ENCODE measurements around the gene SMIM20.
"Not testable (repeated sequence)": the region's sequence is repeated elsewhere in the genome, so short reads cannot be mapped to it uniquely, and the experiment has no call there.

SMIM20 gene

DNA sequence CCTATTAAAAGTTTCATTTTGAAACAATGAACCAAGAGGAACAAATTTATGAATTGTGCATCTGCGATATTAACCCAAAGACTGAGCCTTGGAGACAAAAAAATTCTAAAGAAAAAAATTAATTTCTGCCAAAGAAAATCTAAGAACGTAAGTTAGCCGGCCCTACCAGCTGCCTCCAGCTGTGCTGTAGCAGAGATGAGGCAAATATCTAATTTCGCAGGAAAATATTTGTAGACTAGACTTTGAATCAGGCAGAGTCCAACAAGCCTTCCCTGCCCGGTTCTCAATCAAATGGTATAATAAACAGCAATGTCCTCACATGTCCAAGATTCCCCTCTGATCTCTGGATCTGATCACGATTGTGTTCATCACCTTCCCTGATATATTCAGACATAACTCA is 21.2 kb upstream of the SMIM20 start:
- no peak for DNase-seq

DNA sequence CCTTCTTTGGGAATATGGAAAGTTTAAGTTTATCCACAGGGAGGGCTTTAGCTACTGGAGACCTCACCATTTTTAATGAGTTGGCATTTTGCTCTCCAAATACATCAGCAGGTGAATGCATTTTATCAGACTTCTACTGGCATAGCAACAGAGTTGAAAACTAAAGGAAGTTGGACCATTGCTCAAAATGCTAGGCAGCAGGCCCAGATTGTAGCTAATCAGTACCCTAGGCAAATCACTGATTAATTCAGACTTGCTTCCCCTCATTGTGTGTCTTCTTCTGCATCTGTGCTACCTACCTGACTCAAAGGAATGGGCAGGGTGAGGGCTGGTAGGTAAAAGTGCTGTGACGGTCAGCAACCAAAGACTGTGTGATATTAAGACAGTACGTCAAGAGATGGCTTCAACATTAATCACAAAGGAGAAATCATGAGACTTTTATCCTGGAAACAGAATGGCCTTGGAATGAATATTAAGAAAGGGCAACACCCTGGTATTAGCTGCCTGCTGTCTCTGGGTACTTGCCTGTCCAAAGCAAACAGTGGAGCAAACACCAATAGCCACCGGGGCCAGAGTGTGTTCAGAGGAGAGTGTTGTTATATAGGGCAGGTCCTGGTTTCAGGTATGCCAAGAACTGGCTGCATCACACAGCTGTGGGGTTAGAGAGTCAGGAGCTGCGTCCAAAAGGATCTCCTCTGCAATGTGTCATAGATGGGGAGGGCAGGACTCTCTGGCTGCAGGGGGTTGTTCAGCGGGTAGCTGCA is 17.1 kb upstream of the SMIM20 start:
- no peak for DNase-seq

DNA sequence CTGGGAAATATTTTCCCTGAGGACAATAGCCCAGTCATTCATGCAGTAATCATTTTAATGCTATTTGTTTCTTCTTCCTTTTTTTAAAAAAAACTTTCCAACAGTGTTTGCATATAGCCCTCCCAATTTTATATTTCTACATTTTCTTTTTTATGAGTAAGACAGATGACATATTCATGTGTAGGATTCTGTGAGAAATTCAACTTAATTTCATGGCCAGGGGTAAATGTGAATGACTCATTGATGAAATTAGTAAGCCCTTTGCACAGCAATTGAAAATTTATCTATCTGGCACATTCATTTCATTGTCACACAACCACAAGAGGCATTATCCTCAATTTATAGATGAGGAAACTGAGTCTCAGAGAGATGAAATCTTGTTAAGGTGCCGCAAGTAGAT is 13.7 kb upstream of the SMIM20 start:
- DNase-seq = no peak

DNA sequence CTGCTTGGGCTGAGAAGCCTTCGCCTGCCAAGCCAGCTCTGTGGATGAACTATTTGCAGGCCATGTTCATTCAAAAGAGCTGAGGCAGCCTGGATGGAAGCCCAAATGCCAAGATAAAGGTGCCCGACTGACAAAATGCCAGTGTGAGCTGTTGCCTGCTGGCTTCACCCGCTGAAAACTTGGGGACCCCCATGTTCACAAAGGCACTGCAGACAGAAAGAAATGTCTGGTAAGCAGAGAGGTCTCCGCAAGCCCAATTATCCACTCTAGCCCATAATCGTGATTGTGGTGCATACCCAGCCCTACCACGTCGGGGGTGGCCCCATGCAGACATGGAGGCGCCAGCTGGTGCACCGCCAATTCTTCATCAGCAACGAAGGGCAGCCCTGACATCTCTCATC is 13.0 kb upstream of the SMIM20 start:
- no peak for DNase-seq

DNA sequence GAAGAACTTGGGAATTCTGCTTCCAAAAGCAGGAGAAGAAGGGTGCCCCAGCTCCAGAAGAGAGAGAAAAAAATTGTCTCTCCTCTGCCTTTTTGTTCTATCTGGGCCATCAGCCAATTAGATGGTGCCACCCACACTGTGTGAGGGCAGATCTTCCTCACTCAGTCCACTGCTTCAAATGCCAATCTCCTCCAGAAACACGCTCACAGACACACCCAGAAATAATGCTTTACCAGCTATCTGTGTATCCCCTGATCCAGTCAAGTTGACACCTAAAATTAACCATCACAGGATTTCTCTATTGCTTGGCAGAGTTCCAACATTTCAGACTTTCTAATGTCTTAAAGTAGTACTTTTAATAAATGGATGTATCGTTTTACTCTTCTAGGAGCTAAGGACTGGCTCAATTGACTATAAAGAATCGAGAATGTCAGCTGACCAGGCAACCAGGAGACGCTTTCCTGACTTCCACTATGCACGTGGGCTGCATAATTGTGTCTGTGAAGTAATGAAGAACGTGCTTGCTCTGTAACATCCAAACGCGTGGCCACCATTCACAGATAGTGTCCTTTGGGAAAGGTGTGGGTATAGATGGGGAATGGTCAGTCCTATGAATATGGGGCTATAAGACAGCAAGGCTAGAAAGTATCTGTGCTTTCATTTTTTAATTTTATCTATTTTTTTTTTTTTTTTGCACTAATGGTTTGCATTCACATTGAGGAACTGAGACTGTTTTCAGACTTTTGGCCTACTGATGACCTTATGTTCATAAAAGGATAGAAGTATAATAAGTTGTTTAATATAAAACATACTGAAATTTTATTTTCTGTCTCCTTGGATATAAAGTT is 9.9 kb upstream of the SMIM20 start:
- DNase-seq = no peak

DNA sequence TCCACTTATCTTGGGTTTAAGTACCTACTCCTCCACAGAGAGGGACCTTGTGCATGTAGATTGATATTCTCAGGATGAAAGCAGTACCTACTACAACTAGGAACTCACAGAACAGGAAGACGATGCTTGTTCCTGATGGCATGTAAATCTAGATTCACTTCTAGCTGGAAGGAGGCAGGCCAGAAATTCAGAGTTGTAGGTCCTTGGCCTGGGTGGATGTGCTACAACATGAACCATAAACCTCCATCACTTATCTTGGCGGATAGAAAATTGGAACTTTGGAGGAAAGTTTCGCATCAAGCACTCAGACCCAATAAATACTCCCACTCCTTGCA is 9.3 kb upstream of the SMIM20 start:
- DNase-seq = no peak

DNA sequence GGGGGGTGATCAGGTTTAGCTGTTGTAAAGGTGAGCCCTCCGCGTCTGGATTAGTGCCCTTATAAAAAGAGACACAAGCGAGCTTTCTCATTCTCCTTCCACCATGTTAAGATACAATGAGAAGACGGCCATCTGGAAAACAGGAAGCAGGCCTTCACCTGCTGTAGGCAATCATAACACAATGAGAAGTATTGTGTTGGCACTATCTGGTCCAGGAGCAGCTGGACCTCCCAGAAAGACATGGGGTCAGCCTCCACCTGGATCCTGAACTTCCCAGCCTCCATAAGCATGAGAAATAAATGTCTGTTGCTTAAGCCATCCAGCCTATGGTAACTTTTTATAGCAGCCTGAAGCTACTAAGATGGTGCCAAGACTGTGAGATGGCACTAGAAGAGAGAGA is 8.6 kb upstream of the SMIM20 start:
- no peak for DNase-seq

DNA sequence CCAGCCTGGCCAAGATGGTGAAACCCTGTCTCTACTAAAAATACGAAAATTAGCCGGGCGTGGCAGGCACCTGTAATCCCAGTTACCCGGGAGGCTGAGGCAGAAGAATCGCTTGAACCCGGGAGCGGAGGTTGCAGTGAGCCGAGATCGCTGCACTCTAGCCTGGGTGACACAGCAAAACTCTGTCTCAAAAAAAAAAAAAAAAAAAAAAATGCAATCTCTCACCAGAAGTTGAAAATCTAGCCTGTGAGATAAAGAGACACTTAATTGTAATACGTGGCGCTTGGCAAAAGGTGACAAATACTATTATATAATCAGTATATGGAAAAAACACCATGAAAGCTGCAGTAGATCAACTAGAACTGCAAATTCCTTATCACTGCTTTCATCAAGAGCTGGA is 7.9 kb upstream of the SMIM20 start:
- DNase-seq = not testable (repeated sequence)

DNA sequence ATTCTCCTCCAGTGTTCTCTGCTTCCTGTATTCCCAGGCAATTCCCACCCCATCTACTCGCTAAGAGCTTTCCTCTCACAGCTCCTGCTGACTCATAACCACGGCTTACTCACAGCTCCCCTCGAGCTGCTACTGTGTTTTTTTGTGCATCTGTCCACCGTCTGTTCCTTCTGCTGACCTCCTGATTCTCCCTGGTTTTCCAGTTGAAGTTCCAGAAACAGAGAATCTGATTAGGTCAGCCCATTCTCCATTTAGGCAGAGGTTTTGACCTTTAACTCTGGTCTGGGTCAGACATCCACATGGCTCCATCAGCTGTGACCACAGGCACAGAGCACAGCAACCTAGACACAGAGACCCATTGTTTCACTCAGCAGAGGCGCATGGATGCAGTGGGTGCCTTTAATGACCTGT is 5.5 kb upstream of the SMIM20 start:
- no peak for DNase-seq

DNA sequence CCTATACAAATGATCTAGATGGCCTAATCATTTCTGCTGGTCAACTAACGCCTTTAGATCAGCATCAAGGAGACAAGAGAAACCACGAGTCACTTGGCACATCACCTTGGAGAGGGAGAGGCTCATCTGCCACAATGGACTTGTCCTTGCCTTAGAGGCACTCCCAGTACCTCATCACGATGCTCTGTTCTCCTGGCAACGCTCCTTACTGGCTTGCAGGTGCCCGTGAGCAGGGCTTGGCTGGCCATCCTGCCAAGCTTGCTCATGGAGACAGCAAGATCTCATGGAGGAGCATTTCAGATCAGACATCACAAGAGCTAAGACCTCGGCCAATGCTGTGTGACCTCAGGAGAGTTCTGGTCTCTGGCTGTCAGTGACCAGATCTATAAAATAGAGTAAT is 2.7 kb upstream of the SMIM20 start:
- no peak for DNase-seq

DNA sequence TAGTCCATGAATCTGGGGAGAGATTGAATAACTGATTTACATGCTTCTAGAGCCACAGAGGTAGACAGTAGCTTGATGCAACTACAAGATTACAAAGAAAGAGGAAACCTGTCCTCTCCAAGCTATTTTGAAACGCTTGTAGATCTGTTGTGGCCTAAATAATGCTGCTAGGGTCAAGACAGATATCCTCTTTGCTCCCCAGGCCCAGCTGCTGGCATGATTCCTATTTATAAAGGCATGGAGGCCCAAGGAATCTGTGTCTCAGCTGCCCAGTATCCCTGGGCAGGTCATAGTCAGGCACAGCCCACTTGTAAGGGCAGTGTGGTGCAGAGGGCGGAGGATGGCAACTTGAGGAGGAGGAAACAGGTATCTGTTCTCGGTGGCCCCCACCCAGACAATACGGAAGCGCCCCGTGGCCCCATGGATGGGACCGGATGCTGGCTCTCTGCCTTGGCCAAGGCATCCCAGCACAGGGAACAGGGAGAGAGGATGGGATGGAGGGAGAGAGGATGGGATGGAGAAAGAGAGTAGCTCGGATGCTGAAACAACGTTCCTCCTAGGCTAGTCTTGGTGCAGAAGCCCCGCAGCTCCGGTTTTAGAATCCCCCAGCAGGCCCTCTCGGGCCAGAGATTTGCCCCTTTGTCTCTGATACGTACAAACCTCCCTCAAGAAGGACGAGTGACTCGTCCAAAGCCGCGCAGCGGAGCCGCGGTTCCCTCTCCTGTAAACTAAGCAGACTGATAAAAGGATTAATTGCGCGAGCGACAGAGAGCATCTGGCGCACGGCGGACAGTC is 767 bp upstream of the SMIM20 start:
- DNase-seq = peak; percentile 44 to 48

DNA sequence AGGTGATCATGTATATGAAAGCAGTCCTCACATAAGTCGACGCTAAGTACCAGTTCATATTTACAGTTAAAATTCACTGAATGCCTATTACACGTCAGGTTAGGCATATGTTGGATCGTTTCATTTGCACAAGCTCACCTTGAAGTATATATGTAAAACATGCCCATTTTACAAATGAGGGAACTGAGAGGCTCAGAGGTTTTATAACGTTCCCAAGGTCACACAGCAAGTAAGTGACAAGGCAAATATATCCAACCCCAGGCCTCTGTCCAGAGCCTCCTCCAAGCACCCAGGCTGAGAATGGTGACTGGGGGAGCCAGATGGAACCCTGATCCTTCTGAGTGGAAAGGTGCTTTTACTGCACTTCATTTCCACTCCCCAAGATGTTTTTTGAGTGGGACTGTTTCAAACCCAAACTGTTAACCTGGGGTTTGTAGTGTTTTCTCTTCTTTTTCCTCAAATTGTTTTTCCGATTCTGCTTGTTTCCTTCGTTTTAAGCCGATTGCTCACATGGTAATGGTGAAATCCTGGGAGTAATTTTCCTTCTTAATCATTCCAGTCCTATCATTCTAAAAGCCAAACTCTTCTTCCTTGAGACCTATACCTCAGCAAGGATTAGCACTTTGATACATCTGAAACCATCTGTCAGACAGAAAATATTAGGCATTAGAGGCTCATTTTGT is 791 bp downstream of the SMIM20 start:
- no peak for DNase-seq

DNA sequence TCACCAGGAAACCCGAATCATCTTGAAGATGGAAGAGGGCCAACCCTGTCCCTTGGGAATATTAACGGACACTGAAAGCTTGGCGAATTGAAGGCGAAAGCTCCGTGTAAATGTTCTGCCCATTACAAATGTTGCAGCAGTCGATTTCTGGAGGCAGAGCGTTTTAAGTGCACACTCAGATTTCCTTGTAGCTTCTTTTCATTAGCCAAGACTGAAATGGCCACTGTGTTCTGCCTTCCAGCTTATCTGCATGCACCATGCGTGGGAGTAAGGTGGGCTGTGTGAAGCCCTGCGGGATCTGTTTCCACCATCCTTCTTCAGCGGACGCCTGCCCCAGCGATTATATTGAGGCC is 1.3 kb downstream of the SMIM20 start:
- DNase-seq = no peak

DNA sequence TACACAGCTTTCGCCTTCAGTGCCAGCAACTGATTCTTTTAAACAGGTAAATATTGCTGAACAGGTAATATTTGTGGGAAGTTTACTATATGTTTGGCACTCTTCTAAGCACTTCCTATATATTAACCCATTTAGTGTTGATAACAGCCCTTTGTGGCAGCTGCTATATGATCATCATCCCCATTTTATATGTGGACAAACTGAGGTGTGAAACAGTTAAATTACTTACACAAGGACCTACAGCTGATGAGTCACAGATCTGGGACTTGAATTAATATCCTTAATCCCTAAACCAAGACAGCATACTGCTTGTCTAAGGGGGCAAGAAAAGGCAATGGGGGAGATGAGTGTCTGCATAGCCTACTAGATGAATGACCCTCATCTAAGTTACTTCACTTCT is 2.9 kb downstream of the SMIM20 start:
- no peak for DNase-seq

DNA sequence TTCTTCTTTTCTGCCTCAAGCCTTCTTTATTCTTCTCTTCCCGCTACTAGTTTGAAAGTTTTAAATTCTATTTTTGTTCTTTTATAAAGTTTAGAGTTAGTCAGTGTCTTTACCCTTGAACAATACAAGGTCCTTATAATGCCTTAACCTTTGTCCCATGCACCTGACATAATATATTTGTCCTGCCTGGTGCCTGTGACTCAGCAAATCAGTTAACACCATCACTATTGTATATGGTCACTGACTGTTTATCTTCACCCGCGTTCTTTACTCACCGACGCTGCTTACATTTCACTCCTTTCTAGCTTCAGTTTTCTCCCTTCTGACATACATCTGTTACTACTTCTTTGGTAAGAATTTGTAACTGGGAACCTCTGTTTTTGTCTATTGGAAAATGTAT is 5.7 kb downstream of the SMIM20 start:
- DNase-seq = no peak

DNA sequence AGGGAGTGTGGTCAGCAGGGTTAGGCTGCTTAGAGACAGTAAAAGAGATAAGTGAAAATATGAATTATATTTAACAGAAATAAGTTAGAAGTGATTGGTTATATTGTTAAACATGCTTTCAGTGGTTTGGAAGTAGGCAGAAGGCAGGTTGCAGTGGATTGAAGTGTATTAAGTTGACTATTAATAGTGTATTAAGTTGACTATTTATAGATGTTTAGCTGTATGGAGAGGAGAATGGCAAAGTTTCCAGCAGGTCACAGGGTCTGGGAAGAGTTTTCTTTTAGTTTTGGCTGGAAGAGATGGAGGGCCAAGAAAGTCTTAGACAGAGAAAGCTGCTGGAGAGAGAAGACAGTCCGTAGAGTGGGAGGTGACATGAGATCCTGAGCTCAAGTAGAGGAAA is 7.9 kb downstream of the SMIM20 start:
- no peak for DNase-seq

DNA sequence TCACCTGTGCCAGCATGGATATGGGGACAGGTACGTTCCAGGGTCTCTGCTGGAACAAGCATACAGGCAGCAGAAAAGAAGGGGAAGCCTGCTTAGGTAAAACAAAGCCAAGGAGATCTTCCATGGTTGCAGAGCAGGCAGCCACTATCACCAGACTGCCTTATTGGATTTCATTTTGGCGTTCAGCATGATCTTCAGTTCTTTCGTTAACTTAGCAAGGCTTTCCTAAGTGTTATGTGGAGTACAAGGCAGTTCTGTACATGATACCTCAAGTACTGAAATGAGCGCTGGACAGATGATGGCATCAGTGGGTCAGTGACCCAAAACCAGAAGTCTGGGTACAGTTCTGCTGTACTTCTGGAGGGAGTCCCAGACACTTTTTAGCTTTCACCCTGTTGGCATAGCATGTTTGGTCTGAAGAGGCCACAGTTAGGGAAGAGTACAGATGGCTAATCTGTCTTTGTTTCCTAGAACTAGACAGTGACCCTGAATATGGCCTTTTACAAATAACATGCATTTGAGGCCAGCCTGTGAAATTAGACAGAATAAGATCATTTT is 8.9 kb downstream of the SMIM20 start:
- DNase-seq = no peak

DNA sequence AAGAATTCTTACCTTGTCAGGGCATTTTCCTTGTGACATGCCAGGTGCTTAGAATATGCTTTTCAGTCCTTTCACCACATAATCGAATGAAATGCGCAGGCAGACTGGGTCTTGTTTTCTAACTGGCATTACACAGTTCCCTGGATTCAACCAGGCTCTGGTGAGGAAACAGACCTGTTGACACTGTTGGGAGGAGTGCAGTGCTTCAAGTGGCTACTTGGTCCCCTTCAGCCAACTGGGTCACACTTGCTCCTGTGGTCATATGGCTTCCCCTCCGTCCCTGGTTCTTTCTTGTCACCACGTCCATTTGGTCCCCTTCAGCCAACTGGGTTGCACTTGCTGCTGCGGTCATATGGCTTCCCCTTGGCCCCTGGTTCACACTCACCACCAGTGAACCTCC is 9.7 kb downstream of the SMIM20 start:
- no peak for DNase-seq

DNA sequence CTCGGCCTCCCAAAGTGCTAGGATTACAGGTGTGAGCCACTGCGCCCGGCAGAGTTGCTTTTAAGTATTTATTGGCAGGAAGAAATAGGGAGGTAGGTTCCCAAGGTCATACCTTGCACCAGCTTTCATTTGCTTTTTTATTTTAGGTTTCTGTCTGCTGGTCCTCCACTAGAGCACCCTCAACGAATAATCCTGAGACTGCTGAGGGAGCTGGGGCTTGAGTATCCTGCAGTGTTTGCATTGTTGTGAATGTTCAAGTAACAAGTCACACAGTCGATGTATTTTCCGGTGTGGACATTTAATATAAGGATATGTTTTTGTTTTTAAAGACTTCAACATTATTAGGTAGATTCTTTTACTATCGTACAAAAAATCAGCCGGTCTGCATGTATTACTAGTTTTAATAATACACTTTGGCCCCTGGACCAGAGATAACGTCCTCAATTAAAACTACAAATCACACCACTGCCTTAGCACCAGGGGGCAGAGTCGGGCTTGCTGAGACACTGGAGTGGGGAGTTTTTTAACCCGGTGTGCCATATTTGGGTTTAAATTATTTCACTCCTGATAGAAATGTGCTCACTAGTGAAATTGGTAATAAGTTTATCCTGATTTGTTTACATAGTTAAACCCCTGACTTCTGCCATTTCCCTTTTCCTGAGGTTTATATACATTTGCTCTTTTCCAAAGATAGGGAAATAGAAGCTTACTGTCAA is 11.6 kb downstream of the SMIM20 start:
- DNase-seq = peak; percentile 16 to 33

DNA sequence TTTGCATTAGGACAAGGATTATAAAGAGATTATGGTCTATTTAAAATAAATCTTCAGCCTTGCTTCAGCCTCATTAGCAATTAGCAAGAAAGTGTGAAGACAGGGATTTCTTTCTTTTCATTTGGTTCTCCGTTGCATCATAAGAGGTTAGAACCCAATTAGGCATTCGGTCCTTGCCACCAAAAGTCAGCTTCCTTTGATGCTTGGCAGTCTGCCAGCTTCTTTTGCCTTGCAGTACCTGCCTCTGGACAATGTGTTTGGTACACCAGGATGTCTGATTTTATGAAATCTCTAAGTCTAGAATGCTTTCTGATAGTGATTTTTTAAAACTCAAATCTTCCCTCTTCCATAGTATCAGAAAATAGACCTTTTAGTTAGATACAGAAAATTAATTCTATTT is 12.4 kb downstream of the SMIM20 start:
- DNase-seq = peak in 1 of 2 donors; percentile 25

DNA sequence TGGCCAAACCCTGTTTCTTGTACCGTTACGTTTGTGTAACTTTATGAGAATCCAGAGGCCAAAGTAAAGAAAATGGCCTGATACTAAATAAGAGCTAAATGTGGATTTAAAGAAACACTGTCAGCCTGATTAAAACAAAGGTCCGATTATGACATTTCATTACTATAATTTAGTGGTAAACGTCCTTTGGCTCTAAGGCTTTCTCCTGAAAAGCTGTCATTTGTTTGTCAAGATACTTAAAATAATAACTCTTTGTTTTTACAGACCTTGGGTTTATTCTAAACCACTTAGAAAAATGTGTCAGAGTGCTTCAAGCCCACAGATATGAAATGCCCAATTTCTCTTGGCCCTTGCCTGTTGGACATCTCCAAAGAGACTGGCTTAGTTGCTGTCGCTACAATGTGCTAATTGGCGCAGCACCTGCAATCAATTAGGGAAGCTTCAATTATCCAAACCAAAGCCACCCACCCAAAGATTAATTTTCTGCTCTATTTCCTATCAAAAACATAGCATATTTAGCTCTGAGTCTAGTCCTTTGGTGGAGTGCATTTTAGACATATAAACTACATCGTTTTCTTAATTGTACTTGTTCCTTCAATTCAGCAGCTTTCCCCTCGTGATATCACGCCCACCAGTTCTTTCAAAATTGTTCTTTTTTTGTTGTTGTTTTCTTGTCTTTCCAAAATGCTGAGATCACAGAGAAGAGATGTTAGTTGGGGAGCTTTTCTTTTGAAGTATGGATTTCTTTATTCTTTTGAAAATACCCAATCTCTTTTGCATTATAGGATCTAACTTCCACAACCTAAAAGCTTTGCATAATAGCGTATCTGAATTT is 13.6 kb downstream of the SMIM20 start:
- no peak for DNase-seq
